HTR-8/SVneo (cell line): ENCODE results near the gene HPN.

ENCODE experiments used
- DNase-seq: peaks from one replicate; pipeline ENCODE4 v3.0.0; 2011; ENCODE audit warnings: low spot score, mixed read lengths; ENCODE audit not compliant: insufficient read length
- FAIRE-seq: peaks from 2 replicates; lab custom pipeline; 2011; peaks lifted over from hg19 to GRCh38; lab: Jason Lieb, UNC

The HPN gene

GRCh38 chr19:35114353-35115176 lies 73.0 kb downstream of the HPN start:
- peak; percentile 80 for DNase-seq
- peak; percentile 13 for FAIRE-seq

- FAIRE-seq (no peak), DNase-seq (no peak)
These were observed 73.8 kb downstream of the HPN start, which contains the start of gene FXYD3 for GRCh38 chr19:35115177-35115951. Gene FXYD3 (plus strand): TSS chr19:35115823. CDS start chr19:35119377, 3,554 bp downstream.
